Body of pancreas (tissue), 4 donors: ENCODE results near the gene SIK2.

ENCODE experiments used
- POLR2A ChIP-seq, 3 donors: fragments of 450-650 bp; IDR thresholded peaks; one replicate each; pipeline ENCODE4 v1.6.1; 2016; ENCODE audit warnings: antibody characterized with exemption in 3 of 3, mild to moderate bottlenecking in 2 of 3
- TF ChIP-seq, protein P1 (sequence below), 7 experiments: fragments of 450-650 bp in 4 of 7; fragments of 200-600 bp in 3 of 7; sonication (generic) in 3 of 7; IDR thresholded peaks; one replicate each; pipeline ENCODE4 v1.5.1; 2016 to 2019; ENCODE audit warnings: antibody characterized with exemption in 7 of 7

DNA sequence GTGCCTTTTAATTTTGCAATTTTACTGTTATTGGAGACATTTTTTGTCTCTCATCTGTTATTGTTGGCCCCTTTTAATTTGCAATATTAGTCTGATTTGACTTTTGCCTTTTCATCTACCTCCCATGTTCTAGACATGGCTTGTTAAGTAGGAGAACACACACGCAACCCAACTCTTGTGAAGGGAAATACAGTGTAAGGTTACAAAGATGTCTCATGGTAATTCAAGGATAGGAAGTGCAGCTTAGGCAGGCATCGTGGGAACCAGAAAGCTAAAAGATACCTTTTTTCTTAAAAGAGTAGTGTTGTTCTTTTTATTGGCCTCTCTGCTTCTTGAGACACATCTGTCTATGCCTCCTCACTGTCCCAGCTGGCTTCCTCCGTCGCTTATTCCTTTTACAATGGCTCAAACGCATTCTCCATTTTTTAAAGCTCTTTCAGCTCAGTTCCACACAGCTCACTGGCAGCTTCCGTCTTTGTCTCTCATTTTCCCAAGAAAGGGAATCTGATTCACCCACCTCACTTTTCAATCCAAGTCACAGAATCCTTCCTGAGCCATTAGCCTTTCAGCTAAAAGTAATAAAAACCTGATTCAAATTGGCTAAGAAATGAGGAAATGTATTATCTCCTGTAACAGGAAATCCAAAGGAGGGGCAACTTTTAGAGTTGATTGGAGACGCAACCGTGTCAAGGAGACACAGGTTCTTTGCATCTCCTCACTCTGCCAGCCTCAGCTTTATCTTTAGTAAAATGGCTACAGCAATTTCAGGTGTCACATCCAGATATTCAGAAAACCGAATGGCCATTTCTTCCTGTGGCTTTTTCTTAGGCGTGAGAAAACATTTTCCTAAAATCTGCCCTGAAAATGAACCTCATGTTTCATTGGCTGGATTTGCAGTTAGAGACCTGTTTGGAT, 57.2 kb downstream of the SIK2 start:
- TF ChIP-seq POLR2A (IDR thresholded peaks at IDR 0.05) = no peak
- TF ChIP-seq, protein P1, sequence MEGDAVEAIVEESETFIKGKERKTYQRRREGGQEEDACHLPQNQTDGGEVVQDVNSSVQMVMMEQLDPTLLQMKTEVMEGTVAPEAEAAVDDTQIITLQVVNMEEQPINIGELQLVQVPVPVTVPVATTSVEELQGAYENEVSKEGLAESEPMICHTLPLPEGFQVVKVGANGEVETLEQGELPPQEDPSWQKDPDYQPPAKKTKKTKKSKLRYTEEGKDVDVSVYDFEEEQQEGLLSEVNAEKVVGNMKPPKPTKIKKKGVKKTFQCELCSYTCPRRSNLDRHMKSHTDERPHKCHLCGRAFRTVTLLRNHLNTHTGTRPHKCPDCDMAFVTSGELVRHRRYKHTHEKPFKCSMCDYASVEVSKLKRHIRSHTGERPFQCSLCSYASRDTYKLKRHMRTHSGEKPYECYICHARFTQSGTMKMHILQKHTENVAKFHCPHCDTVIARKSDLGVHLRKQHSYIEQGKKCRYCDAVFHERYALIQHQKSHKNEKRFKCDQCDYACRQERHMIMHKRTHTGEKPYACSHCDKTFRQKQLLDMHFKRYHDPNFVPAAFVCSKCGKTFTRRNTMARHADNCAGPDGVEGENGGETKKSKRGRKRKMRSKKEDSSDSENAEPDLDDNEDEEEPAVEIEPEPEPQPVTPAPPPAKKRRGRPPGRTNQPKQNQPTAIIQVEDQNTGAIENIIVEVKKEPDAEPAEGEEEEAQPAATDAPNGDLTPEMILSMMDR (IDR thresholded peaks at IDR 0.05) = no peak
